Activated T-helper 1 cell treated with anti-CD3 and anti-CD28 coated beads, Interleukin-12 subunit alpha, Interleukin-12 subunit beta, Interleukin-2, Interleukin-4 antibody, amounts not matched to agents 30 ng/mL and 10 ng/mL and 1 ng/mL, durations not matched to agents 14 hours and 24 hours and 36 hours (primary cell): Measurements from ENCODE around the gene KAT7. TPM values are rescaled to one million over a fixed set of nuclear protein-coding genes. Genes with fewer than 3 reads are reported as not detected.
"Not testable (repeated sequence)": the region's sequence is repeated elsewhere in the genome, so short reads cannot be mapped to it uniquely, and the experiment has no call there.

Experiments used
- DNase-seq: peaks from one replicate; pipeline ENCODE4 v3.0.0; 2021; ENCODE audit warnings: low spot score
- H3K27ac Mint-ChIP-seq: one replicate; pipeline ENCODE4 v1.8.0; 2021; ENCODE audit warnings: mild to moderate bottlenecking, mixed read lengths
- H3K27me3 Mint-ChIP-seq: one replicate; pipeline ENCODE4 v1.8.0; 2022; ENCODE audit warnings: mild to moderate bottlenecking, moderate library complexity, mixed read lengths; ENCODE audit not compliant: insufficient read depth
- H3K36me3 Mint-ChIP-seq: one replicate; pipeline ENCODE4 v1.8.0; 2021; ENCODE audit warnings: low read depth, mixed read lengths
- H3K4me1 Mint-ChIP-seq: one replicate; pipeline ENCODE4 v1.8.0; 2021; ENCODE audit warnings: low read depth, mixed read lengths
- H3K4me3 Mint-ChIP-seq: one replicate; pipeline ENCODE4 v1.8.0; 2021; ENCODE audit warnings: mild to moderate bottlenecking, moderate library complexity, mixed read lengths
- H3K9me3 Mint-ChIP-seq: one replicate; pipeline ENCODE4 v1.8.0; 2021; ENCODE audit warnings: mixed read lengths
- intact Hi-C: fragments of 100-400 bp; cut with micrococcal nuclease; formaldehyde crosslinking; loops from one replicate; pipeline ENCODE4 v1.15.1; 2024
- total RNA-seq: library from RNA; stranded (reverse); gene quantifications from 2 replicates; pipeline ENCODE4 v1.2.3, GENCODE V29; 2022

KAT7 gene
- total RNA-seq, 1 donor from 2014 or later: 68.5 TPM

DNA sequence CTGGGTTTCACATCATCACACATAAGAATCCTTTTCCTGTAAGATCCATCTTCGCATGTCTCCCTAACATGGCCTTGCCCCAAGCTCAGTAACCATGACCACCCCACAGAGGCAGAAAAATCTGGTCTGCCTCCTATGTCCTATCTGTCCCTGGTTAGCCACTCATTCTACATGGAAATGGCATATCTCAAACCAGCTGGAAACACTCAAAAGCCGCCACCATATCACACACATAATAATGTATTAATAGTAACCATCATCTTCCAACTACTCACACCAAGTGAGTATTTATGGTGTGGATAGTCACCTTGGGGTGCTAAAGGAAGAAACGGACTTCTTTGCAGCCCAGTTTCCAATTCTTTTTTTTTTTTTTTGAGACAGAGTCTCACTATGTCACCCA is 36.0 kb upstream of the KAT7 start:
- intact Hi-C loops: no loop called here
- H3K27me3 Mint-ChIP-seq: no peaks in the 10 kb centered on the region
- peaks cover 72% of the 10 kb centered on the region for H3K4me1 Mint-ChIP-seq
- H3K27ac Mint-ChIP-seq: peak overlapping the region; percentile 19
- no peaks in the 10 kb centered on the region for H3K9me3 Mint-ChIP-seq
- DNase-seq: no peak
- peaks cover 24% of the 10 kb centered on the region for H3K36me3 Mint-ChIP-seq
- H3K4me3 Mint-ChIP-seq: no peak overlapping the region

DNA sequence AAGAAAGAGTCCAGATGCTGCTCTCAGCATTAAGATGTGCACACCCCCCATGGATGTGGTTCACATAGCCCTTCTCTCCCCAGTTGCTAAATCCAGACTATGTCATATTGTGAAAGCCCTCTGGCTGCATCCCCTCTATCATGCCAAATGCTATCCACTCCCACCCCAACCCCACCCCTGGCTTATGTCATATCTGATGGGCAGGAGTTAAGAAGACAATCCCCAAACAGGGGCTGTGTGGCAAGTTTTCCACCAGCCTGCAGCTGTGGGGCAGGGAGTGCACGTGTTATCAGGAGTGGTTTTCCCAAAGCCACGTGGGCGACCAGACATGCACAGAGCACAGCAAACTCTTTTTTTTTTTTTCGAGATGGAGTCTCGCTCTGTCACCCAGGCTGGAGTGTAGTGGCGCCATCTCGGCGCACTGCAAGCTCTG is 34.5 kb upstream of the KAT7 start:
- peak overlapping the region; percentile 55 for H3K27ac Mint-ChIP-seq
- intact Hi-C loops: no loop called here
- peaks cover 30% of the 10 kb centered on the region for H3K36me3 Mint-ChIP-seq
- H3K9me3 Mint-ChIP-seq: no peaks in the 10 kb centered on the region
- peaks cover 67% of the 10 kb centered on the region for H3K4me1 Mint-ChIP-seq
- no peak for DNase-seq
- H3K27me3 Mint-ChIP-seq: no peaks in the 10 kb centered on the region
- no peak overlapping the region for H3K4me3 Mint-ChIP-seq

DNA sequence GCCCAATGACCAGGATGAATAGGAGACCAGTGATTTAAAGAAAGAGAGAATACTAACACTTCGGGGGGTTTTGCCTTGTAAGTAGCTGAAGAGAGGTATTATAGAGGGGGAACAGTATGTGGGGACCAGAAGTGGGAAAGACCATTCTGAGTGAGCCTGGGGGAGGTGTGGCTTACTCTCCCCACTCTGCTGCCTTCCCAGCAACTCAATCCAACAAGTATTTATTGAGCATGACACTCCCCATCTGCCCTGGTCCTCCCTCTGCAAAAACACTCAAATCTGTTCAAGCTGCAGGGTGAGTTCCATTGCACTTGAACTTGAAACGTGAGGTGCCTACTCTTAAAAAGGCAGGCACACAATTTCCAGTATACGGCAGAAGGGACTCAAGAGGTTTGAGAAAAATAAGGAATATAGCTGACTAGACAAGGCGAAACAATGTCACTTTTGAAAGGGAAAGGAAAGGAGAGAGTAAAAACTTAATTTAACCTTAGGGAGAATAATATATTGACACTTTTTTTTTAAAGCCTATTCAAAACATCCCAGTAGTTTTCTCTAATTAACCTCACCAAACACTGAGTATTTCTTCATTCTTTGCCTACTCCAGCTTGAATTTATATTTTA is 32.7 kb upstream of the KAT7 start:
- intact Hi-C loops: no loop called here
- H3K27ac Mint-ChIP-seq: no peak overlapping the region
- H3K4me3 Mint-ChIP-seq: no peak overlapping the region

DNA sequence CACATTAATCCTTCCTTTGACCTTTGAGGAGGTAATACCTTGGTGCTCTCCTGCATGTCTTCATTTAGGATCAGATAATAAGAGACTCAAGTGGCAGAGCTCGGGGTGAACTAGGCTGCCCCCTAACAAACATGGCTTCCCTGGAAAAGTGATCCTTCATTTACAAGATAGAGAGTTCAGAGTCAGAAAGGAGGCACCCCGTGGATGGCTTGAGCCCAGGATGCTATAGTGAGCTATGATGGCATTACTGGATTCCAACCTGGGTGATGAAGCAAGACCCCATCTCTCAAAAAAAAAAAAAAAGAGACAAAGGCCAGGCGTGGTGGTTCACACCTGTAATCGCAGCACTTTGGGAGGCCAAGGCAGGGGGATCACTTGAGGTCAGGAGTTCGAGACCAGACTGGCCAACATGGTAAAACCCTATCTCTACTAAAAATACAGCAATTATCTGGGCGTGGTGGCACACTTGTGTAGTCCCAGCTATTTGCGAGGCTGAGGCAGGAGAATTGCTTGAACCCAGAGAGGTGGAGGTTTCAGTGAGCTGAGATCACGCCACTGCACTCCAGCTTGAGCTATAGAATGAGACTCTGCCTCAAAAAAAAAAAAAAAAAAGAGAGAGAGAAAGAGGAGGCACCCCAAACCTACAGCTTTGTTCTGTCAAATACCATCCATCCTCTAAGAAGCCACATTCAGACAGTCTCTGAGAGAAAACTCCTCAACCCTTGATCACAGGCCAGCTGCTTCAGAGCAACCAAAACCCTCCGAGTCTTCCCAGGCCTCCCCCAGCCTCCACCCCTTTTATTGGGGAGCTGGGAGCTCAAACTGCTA is 31.9 kb upstream of the KAT7 start:
- H3K27ac Mint-ChIP-seq: peak overlapping the region; percentile 48
- peaks cover 80% of the 10 kb centered on the region for H3K4me1 Mint-ChIP-seq
- no peaks in the 10 kb centered on the region for H3K9me3 Mint-ChIP-seq
- peaks cover 27% of the 10 kb centered on the region for H3K36me3 Mint-ChIP-seq
- no peak overlapping the region for H3K4me3 Mint-ChIP-seq
- no peak for DNase-seq
- intact Hi-C loops: no loop called here
- no peaks in the 10 kb centered on the region for H3K27me3 Mint-ChIP-seq

More for the DNA sequence above, 32.7 kb upstream of the KAT7 start:
- no peak for DNase-seq
- Mint-ChIP-seq H3K27me3 (no peaks in the 10 kb centered on the region), H3K9me3 (no peaks in the 10 kb centered on the region), H3K4me1 (peaks cover 72% of the 10 kb centered on the region), H3K36me3 (peaks cover 27% of the 10 kb centered on the region)

DNA sequence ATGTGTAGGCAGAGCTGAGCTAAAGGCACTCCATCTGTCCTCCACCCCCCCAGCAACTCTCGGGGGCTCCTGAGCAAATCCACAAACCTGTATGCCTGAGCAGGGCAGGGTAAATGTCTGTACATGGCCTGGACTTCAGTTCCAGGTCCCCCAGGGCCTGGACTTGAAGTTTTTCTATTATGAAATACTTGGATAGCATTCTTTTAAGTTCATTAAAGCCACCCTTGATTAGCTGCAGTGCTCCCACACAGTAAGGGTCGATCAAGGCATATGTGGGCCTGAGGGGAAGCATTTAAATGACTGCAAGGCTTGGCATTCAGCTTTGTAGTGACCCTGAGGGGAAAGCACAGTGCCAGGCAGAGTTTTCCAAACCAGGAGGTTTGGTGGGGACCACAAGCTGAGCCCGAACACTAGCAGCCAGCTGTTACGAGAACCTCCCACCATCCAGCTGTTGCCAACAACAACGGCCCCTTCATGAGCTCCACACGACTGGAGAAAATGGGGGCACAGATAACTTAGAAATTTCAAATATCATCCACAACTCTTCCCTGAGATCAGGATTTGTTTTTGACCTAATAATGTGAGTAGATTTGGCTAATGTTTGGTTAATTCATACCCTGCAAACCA is 31.2 kb upstream of the KAT7 start:
- intact Hi-C loops: no loop called here
- Mint-ChIP-seq H3K27ac (peak overlapping the region; percentile 48), H3K27me3 (no peaks in the 10 kb centered on the region), H3K36me3 (peaks cover 27% of the 10 kb centered on the region), H3K9me3 (no peaks in the 10 kb centered on the region), H3K4me1 (peaks cover 84% of the 10 kb centered on the region), H3K4me3 (no peak overlapping the region)
- no peak for DNase-seq

DNA sequence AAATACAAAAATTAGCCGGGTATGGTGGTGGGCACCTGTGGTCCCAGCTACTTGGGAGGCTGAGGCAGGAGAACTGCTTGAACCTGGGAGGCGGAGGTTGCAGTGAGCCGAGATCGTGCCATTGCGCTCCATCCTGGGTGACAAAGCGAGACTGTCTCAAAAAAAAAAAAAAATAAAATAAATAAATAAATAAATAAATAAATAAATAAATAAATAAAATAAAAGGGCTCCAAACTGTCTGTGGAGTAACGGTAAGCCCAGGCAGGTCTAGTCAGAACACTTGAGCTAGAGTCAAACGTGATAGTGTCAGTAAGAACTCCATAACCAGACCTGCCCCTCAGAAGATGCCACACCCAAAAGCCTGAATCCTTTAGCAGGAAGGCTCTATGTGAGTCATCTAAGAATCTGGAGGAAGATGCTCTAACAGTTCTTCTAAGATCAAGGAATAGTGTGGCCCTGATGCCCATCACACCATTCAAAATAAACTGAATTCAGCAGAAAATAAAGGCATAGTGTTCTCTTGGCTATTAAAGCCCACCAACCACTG is 29.9 kb upstream of the KAT7 start:
- H3K9me3 Mint-ChIP-seq, H3K4me3 Mint-ChIP-seq, intact Hi-C loops, H3K27me3 Mint-ChIP-seq, DNase-seq, H3K27ac Mint-ChIP-seq: not testable (repeated sequence)
- peaks cover 84% of the 10 kb centered on the region for H3K4me1 Mint-ChIP-seq
- peaks cover 24% of the 10 kb centered on the region for H3K36me3 Mint-ChIP-seq

DNA sequence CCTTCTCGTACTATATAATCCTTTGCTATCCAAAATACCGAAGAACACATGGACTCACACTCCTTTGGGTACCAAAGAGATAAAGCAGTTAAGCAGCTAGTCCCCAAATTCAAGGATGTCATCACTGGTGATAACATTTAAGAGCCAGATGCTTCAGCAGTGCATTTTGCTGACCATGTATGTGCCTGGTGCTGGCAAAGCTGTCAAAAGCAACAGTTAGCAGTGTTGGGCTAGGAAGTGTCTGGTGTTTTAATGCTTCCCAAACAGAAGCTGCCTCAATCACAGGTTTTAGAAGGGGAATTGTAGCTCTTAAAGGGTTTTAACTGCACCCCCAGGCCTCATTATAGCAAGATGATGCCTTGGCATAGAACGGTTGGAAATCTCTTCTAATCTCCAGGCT is 29.3 kb upstream of the KAT7 start:
- H3K4me1 Mint-ChIP-seq: peaks cover 80% of the 10 kb centered on the region
- DNase-seq: no peak
- peaks cover 4% of the 10 kb centered on the region for H3K27me3 Mint-ChIP-seq
- intact Hi-C loops: no loop called here
- no peaks in the 10 kb centered on the region for H3K9me3 Mint-ChIP-seq
- peaks cover 24% of the 10 kb centered on the region for H3K36me3 Mint-ChIP-seq
- H3K27ac Mint-ChIP-seq: no peak overlapping the region
- no peak overlapping the region for H3K4me3 Mint-ChIP-seq

DNA sequence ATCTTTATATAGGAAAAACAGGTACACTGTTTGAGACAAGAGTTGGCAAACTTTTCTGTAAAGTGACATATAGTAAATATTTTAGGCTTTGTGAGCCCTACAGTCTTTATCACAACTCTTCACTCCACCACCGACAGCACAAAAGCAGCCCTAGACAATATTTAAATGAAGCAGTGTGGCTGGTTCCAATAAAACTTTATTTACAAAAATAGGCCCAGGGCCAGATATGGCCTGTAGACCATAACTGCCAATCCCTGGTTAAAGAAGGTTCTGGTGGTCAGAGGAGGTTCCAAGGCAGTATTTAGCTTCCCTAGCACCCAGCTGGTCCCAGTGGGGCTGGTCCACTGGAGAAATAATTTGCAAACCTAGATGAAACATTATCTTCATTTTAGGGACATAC is 28.2 kb upstream of the KAT7 start:
- Mint-ChIP-seq H3K4me3 (no peak overlapping the region), H3K27ac (no peak overlapping the region), H3K4me1 (peaks cover 83% of the 10 kb centered on the region), H3K36me3 (peaks cover 21% of the 10 kb centered on the region), H3K27me3 (peaks cover 6% of the 10 kb centered on the region), H3K9me3 (no peaks in the 10 kb centered on the region)
- DNase-seq: no peak
- intact Hi-C loops: loop anchor here (5.0 kb wide), 1 partner anchor 1643 kb away; no protein-coding TSS in a partner anchor

DNA sequence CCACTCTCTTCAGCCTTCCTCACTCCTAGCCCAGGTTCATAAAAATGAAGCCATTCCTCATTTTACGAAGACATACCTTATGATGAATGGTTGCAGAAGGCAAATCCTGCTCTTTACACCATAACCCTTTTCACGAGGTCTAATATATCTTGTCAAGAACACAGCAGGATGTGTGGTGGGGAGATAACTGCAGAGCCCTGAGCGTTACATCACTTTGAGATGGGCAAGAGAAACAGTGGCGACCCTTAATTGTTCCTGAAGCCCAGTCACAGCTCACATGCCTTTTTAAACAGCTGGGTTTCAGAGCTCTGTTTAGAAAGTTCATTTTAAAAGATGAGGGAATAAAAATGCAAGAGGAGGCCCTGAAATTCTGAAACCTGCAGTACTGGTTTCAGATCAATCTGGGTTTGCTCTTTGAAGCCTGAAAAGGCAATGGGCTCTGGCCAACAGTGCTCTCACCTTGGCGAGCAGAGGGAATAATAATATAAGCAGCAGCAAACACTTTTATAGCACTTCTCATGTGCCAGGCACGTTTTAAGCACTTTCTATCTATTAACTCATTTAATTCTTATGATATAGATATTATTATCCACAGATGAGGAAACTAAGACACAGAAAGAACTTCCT is 27.4 kb upstream of the KAT7 start:
- Mint-ChIP-seq H3K27ac (peak overlapping the region; percentile 41), H3K27me3 (peaks cover 10% of the 10 kb centered on the region), H3K4me3 (peak overlapping the region; percentile 4), H3K9me3 (no peaks in the 10 kb centered on the region), H3K4me1 (peaks cover 76% of the 10 kb centered on the region), H3K36me3 (peaks cover 18% of the 10 kb centered on the region)
- no peak for DNase-seq
- intact Hi-C loops: loop anchor here (5.0 kb wide), 1 partner anchor 1644 kb away; no protein-coding TSS in a partner anchor

DNA sequence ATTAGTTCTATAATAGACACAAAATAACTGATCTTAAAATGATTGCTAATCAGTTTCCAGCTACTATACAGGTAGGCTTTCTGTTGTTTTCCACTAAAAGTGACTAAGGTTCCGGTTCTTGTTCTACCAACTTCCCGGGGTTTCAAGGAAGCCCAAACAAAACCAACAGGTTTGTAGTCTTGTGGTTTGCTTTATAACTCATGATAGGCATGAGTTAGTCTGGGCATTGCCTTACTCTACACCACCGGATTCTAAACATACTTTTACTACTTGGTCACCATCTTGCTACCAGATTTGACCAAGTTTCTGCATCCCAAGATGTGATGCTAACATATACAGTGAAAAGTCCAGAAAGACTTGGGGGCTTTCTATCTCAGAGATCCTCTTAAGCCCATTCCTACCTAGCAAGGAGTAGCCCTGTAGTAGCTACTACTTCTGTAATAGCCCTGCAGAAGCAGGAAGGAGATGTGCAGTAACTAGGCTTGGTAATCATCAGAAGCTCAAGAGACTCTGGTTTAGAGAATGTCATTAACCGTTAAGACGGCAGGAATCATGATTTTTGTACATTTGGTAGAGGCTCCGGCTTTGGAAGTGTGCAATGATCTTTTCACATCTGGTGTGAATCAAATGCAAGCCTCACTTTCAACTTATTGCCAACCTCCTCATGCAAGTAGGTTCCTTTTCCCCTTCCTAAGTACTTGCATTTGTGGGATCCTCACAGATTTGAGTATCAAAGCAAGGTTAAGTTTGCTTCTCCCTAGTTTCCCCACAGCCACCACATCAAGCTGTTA is 26.1 kb upstream of the KAT7 start:
- Mint-ChIP-seq H3K36me3 (peaks cover 12% of the 10 kb centered on the region), H3K27ac (peak overlapping the region; percentile 90), H3K4me3 (peak overlapping the region; percentile 96), H3K9me3 (no peaks in the 10 kb centered on the region), H3K27me3 (peaks cover 23% of the 10 kb centered on the region), H3K4me1 (peaks cover 64% of the 10 kb centered on the region)
- intact Hi-C loops: loop anchor here (1.0 to 5.0 kb wide), 2 partner anchors 14 to 1645 kb away; no protein-coding TSS in a partner anchor
- no peak for DNase-seq

DNA sequence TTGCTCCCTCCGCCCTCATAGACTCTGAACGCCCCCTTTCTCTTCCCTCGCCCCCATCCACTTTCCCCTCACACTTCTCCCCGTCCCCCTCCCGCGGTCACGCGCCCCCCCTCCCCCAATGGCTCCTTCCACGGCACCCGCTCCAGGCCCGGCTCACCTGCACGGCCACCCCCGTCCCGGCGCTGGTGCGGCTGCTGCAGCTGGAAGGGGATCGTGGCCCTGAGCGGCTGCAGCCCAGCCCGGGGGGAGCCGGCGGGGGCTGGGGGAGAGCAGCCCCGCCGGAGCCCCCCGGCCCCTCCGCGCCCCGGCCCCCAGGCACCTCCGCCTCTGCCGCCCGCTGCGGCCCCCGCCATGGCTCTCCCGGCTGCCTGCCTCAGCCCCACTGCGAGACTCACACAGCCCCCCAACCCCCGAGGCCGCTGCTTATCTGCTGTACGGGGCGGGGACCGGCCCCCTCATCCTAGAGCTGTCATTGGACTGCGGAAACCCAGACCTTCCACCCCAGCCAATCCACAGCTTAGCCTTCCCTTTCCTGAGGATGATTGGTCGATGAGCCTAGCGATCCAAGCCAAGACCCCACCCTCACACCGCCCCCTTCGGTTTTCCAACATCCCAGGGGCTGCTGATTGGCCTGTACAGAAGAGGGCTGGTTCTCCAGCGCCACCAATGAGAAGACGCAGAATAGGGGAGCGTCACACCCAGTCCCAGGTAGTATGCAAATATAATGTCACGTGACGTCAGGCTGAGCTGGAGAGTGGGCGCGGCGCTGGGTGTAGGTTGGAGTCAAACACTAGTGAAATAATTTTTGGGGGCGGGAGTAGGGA is 24.5 kb upstream of the KAT7 start, which contains the start of gene FAM117A:
Gene FAM117A, minus strand, starts transcription at position 397 of the 824 bp plus-strand sequence. Its CDS starts 44 bp downstream, at position 353.
- Mint-ChIP-seq H3K27me3 (peaks cover 25% of the 10 kb centered on the region), H3K4me3 (peak within 1 kb of the TSS; percentile 96), H3K27ac (peak within 1 kb of the TSS; percentile 90), H3K9me3 (no peaks in the 10 kb centered on the region), H3K4me1 (peaks cover 54% of the 10 kb centered on the region), H3K36me3 (peaks cover 3% of the 10 kb centered on the region)
- intact Hi-C loops: loop anchor here (1.0 to 5.0 kb wide), 7 partner anchors 24 to 1647 kb away; partner anchors contain the start of genes KAT7 and SPOP
- peak; percentile 95 for DNase-seq
